ENCODE data around the gene PDE3A. TPM values are rescaled to one million over a fixed set of nuclear protein-coding genes. Genes with fewer than 3 reads are reported as not detected.

Gene PDE3A
- total RNA-seq, 1 experiment from 2014 or later = 0.58 TPM

GRCh38 chr12:20350026-20350425, 18.3 kb upstream of the PDE3A start:
- no peak for TF ChIP-seq CTCF (conservative IDR thresholded peaks at IDR 0.05; ENCODE audit: low read depth, low read length)
- TF ChIP-seq EZH2 (IDR thresholded peaks at IDR 0.05; ENCODE audit: low read length, unreplicated experiment) = no peak
- no peak for TF ChIP-seq EZH2phosphoT487 (IDR thresholded peaks at IDR 0.05; ENCODE audit: borderline replicate concordance, low read length)
- Histone ChIP-seq H3K27me3 (ENCODE audit: low read length) (no peaks in the 10 kb centered on the region), H3K36me3 (ENCODE audit: low read depth, low read length) (no peaks in the 10 kb centered on the region), H3K4me3 (ENCODE audit: low read length) (no peak overlapping the region), H3K79me2 (ENCODE audit: low read length) (no peaks in the 10 kb centered on the region), H4K20me1 (ENCODE audit: low read length) (no peaks in the 10 kb centered on the region), H3K27ac (ENCODE audit: low read length) (peak overlapping the region; percentile 96), H3K9ac (ENCODE audit: low read length) (peak overlapping the region; percentile 82), H2AFZ (ENCODE audit: low read length) (no peak overlapping the region), H3K9me3 (ENCODE audit: low read length) (no peaks in the 10 kb centered on the region), H3F3A (ENCODE audit: low read length, unreplicated experiment) (no peaks in the 10 kb centered on the region), H3K4me1 (ENCODE audit: insufficient read depth, low read length) (peaks cover 4% of the 10 kb centered on the region; the same call in 1 of the 2 replicates), H3K9me2 (replicated peaks; ENCODE audit: low read length) (no peaks in the 10 kb centered on the region), H3K4me2 (ENCODE audit: low read length) (peak overlapping the region; percentile 54)
- intact Hi-C loops (cut with micrococcal nuclease) = no loop called here
- BruUV-seq (replicated peaks) = no TSS peak
- ATAC-seq (no peak), DNase-seq (no peak)
- CTCF ChIA-PET = no interaction called here
- POLR2A ChIA-PET (ENCODE audit: unreplicated experiment) = no interaction called here

- intact Hi-C loops (cut with micrococcal nuclease) = no loop called here
- no peak overlapping the region for H3K4me3 ChIP-seq (ENCODE audit: low read length)
- H3K27ac ChIP-seq (ENCODE audit: low read length) = peak overlapping the region; percentile 96
- CTCF ChIA-PET = no interaction called here
- H3K4me1 ChIP-seq (ENCODE audit: insufficient read depth, low read length) = peaks cover 4% of the 10 kb centered on the region; the same call in 1 of the 2 replicates
- H3K9ac ChIP-seq (ENCODE audit: low read length) = peak overlapping the region; percentile 82
- DNase-seq = peak; percentile 60
- H3K4me2 ChIP-seq (ENCODE audit: low read length) = peak overlapping the region; percentile 54
- no peaks in the 10 kb centered on the region for H3K9me3 ChIP-seq (ENCODE audit: low read length)
- H3K27me3 ChIP-seq (ENCODE audit: low read length) = no peaks in the 10 kb centered on the region
- no peak for TF ChIP-seq CTCF (conservative IDR thresholded peaks at IDR 0.05; ENCODE audit: low read depth, low read length)
- TF ChIP-seq EZH2 (IDR thresholded peaks at IDR 0.05; ENCODE audit: low read length, unreplicated experiment) = no peak
- TF ChIP-seq EZH2phosphoT487 (IDR thresholded peaks at IDR 0.05; ENCODE audit: borderline replicate concordance, low read length) = no peak
- POLR2A ChIA-PET (ENCODE audit: unreplicated experiment) = interaction anchor here (0.6 kb wide), 1 partner anchor 398 kb away, joined by 3 read pairs; no protein-coding TSS in a partner anchor
- H3K36me3 ChIP-seq (ENCODE audit: low read depth, low read length) = no peaks in the 10 kb centered on the region
- ATAC-seq = peak; percentile 75
- H3K9me2 ChIP-seq (replicated peaks; ENCODE audit: low read length) = no peaks in the 10 kb centered on the region
- H4K20me1 ChIP-seq (ENCODE audit: low read length) = no peaks in the 10 kb centered on the region
- BruUV-seq (replicated peaks) = no TSS peak
- H3F3A ChIP-seq (ENCODE audit: low read length, unreplicated experiment) = no peaks in the 10 kb centered on the region
- no peak overlapping the region for H2AFZ ChIP-seq (ENCODE audit: low read length)
- no peaks in the 10 kb centered on the region for H3K79me2 ChIP-seq (ENCODE audit: low read length)
Measured at GRCh38 chr12:20350495-20350894, 17.8 kb upstream of the PDE3A start.

GRCh38 chr12:20351406-20351805, 16.9 kb upstream of the PDE3A start:
- Histone ChIP-seq H3F3A (ENCODE audit: low read length, unreplicated experiment) (no peaks in the 10 kb centered on the region), H3K27me3 (ENCODE audit: low read length) (no peaks in the 10 kb centered on the region), H3K4me3 (ENCODE audit: low read length) (no peak overlapping the region), H3K27ac (ENCODE audit: low read length) (peak overlapping the region; percentile 90), H2AFZ (ENCODE audit: low read length) (no peak overlapping the region), H3K4me1 (ENCODE audit: insufficient read depth, low read length) (peaks cover 4% of the 10 kb centered on the region; the same call in 1 of the 2 replicates), H4K20me1 (ENCODE audit: low read length) (no peaks in the 10 kb centered on the region), H3K9me3 (ENCODE audit: low read length) (no peaks in the 10 kb centered on the region), H3K36me3 (ENCODE audit: low read depth, low read length) (no peaks in the 10 kb centered on the region), H3K79me2 (ENCODE audit: low read length) (no peaks in the 10 kb centered on the region), H3K4me2 (ENCODE audit: low read length) (no peak overlapping the region), H3K9ac (ENCODE audit: low read length) (peak overlapping the region; percentile 68), H3K9me2 (replicated peaks; ENCODE audit: low read length) (no peaks in the 10 kb centered on the region)
- ATAC-seq = peak; percentile 36
- intact Hi-C loops (cut with micrococcal nuclease) = no loop called here
- POLR2A ChIA-PET (ENCODE audit: unreplicated experiment) = no interaction called here
- no peak for TF ChIP-seq CTCF (conservative IDR thresholded peaks at IDR 0.05; ENCODE audit: low read depth, low read length)
- DNase-seq = no peak
- BruUV-seq (replicated peaks) = no TSS peak
- CTCF ChIA-PET = no interaction called here

All from PC-3 (cell line).